Motor neuron (in vitro differentiated cells): ENCODE results near the gene CRYZ. TPM values are rescaled to one million over a fixed set of nuclear protein-coding genes. Genes with fewer than 3 reads are reported as not detected.
"Not testable (repeated sequence)": the region's sequence is repeated elsewhere in the genome, so short reads cannot be mapped to it uniquely, and the experiment has no call there.

ENCODE experiments used
- ATAC-seq, 8 experiments: fragments of 200-7000 bp; cut with Tn5 transposase; replicated peaks in 6 of 8; 2 replicates each; pipeline ENCODE4 v1.8.0; 2021; ENCODE audit warnings: mild to moderate bottlenecking in 8 of 8, moderate library complexity in 8 of 8
- H3K27ac ChIP-seq, 2 donors: fragments of 250-450 bp; sonication (Bioruptor Pico); 2 replicates each; pipeline ENCODE4 v1.9.0; 2021; ENCODE audit warnings: antibody characterized with exemption in 2 of 2, mild to moderate bottlenecking in 2 of 2, moderate library complexity in 1 of 2
- H3K4me1 ChIP-seq, 2 donors: fragments of 250-450 bp; sonication (Bioruptor Pico); replicated peaks in 1 of 2; 2 replicates each; pipeline ENCODE4 v1.6.1; 2021; ENCODE audit warnings: antibody characterized with exemption in 2 of 2, mild to moderate bottlenecking in 2 of 2, moderate library complexity in 1 of 2
- H3K4me3 ChIP-seq, 5 donors: fragments of 250-450 bp; sonication (Bioruptor Pico); 2 replicates each; pipeline ENCODE4 v1.9.0; 2021; ENCODE audit warnings: antibody characterized with exemption in 5 of 5, mild to moderate bottlenecking in 5 of 5, moderate library complexity in 4 of 5
- WGBS, 10 experiments: fragments of 450-650 bp; shearing (Covaris generic); methylation state at CpG; one replicate each; pipeline ENCODE4 v1.0.0; 2022; 5-methylcytosine and 5-hydroxymethylcytosine counted together
- in situ Hi-C, 9 experiments: fragments of 400-800 bp; cut with MboI; loops; one replicate each; pipeline ENCODE4 v1.15.0; 2021; ENCODE audit warnings: low sequenced_read_pairs in 9 of 9, low pct_unique_long_range_greater_than_20kb in 2 of 9; ENCODE audit not compliant: unreplicated experiment in 9 of 9
- total RNA-seq, 8 experiments: library from RNA; unstranded; fragments of 300-600 nt; gene quantifications; 2 replicates each; pipeline versions ENCODE4 v1.2.3 to v1.2.4, GENCODE V29; 2022

The CRYZ gene, protein sequence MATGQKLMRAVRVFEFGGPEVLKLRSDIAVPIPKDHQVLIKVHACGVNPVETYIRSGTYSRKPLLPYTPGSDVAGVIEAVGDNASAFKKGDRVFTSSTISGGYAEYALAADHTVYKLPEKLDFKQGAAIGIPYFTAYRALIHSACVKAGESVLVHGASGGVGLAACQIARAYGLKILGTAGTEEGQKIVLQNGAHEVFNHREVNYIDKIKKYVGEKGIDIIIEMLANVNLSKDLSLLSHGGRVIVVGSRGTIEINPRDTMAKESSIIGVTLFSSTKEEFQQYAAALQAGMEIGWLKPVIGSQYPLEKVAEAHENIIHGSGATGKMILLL
- 10 to 100 TPM; 14.7 to 31.2 (median 20.5) TPM for total RNA-seq

- H3K27ac ChIP-seq: peak within 1 kb of the TSS; percentile 84 to 89
- in situ Hi-C loops: no loop called here
- peaks cover 13 to 23% of the 10 kb centered on the region in 2 donors for H3K4me1 ChIP-seq
- H3K4me3 ChIP-seq: peak within 1 kb of the TSS; percentile 58 to 75 (median 65)
- peak; percentile 76 to 93 (median 82) for ATAC-seq
- WGBS, 10 experiments: 0 to 14% (median 2%) methylated on average over 1 to 30 of the region's 30 CpGs; no CpG with 5 or more reads in 1 of the 10 experiments
These were observed at the start of gene CRYZ, which contains the start of gene TYW3 for GRCh38 chr1:74732960-74733603. TSS of gene CRYZ (minus strand) at chr1:74733050. CDS start at chr1:74724821, 8,229 bp downstream. TSS of gene TYW3 (plus strand) at chr1:74733152. CDS start at chr1:74733245, 93 bp downstream.

GRCh38 chr1:74780594-74780993 is 47.7 kb upstream of the CRYZ start:
- peak in 3 of 8 experiments; percentile 26 to 57 (median 51) for ATAC-seq
- in situ Hi-C loops: loop anchor here in 1 of 9 experiments (25.0 kb wide), 1 partner anchor 857 kb away; no protein-coding TSS in a partner anchor
- Histone ChIP-seq H3K4me1 (no peaks in the 10 kb centered on the region), H3K27ac (no peak overlapping the region), H3K4me3 (no peak overlapping the region)
- 0 to 50% (median 9%) methylated on average over 1 to 2 of the region's 2 CpGs for WGBS, 10 experiments

DNA sequence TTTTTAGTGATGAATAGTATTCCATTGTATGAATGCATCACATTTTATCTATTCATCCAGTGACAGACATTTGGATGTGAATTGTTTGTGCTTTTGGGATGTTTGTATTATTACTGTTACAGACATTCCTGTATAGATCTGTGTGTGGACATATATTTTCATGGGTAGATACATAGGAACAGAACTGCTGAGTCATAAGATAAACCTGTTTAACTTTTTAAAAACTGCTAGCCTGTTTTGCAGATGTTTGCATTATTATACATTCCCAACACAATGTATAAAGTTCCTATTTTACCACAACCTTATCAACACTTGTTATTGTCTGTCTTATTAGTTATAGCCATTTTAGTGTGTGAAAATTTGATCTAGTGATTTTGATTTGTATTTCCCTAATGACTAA is 46.9 kb upstream of the CRYZ start:
- H3K4me3 ChIP-seq: no peak overlapping the region
- no peaks in the 10 kb centered on the region for H3K4me1 ChIP-seq
- in situ Hi-C loops: loop anchor here in 1 of 9 experiments (10.0 to 25.0 kb wide), 2 partner anchors 425 to 858 kb away; no protein-coding TSS in a partner anchor
- ATAC-seq: no peak
- no peak overlapping the region for H3K27ac ChIP-seq

DNA sequence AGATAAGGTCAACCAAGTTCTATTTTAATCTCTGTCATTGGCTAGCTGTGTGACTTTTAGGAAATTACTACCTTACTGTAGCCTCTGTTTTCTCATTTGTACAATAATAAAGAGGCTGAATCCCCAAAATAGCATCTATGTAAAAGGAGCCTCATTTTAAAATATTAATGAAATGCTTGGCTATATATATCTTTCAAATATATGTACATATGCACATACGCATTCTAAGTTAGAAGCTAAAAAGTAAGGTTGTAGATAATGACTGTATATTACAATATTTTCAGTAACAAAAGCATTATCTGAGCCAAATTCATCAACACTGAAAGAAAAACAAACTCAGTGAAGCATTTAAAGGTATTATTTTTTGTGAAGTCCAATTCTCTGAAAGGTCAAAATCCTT is 44.7 kb upstream of the CRYZ start:
- Histone ChIP-seq H3K4me3 (no peak overlapping the region), H3K27ac (no peak overlapping the region), H3K4me1 (no peaks in the 10 kb centered on the region)
- ATAC-seq: peak in 3 of 8 experiments; percentile 48 to 63 (median 54)
- in situ Hi-C loops: loop anchor here in 1 of 9 experiments (10.0 to 25.0 kb wide), 2 partner anchors 427 to 860 kb away; no protein-coding TSS in a partner anchor
- WGBS, 10 experiments: 0 to 100% (median 83%) methylated on average over 1 of the region's 1 CpG; no CpG with 5 or more reads in 1 of the 10 experiments

GRCh38 chr1:74775735-74776134 is 42.9 kb upstream of the CRYZ start:
- Histone ChIP-seq H3K4me1 (no peaks in the 10 kb centered on the region), H3K27ac (no peak overlapping the region), H3K4me3 (no peak overlapping the region)
- ATAC-seq: no peak
- WGBS, 10 experiments: 48 to 100% (median 89%) methylated on average over 1 to 2 of the region's 2 CpGs; no CpG with 5 or more reads in 2 of the 10 experiments
- in situ Hi-C loops: loop anchor here in 1 of 9 experiments (10.0 to 25.0 kb wide), 2 partner anchors 429 to 862 kb away; no protein-coding TSS in a partner anchor

GRCh38 chr1:74773582-74773981 is 40.7 kb upstream of the CRYZ start:
- Histone ChIP-seq H3K27ac (no peak overlapping the region), H3K4me3 (no peak overlapping the region), H3K4me1 (no peaks in the 10 kb centered on the region)
- ATAC-seq: peak in 5 of 8 experiments; percentile 94 to 99 (median 96)
- WGBS, 10 experiments: 42 to 94% (median 82%) methylated on average over 1 to 2 of the region's 2 CpGs
- in situ Hi-C loops: loop anchor here in 5 of 9 experiments (10.0 to 25.0 kb wide), 2 partner anchors 431 to 439 kb away; no protein-coding TSS in a partner anchor

DNA sequence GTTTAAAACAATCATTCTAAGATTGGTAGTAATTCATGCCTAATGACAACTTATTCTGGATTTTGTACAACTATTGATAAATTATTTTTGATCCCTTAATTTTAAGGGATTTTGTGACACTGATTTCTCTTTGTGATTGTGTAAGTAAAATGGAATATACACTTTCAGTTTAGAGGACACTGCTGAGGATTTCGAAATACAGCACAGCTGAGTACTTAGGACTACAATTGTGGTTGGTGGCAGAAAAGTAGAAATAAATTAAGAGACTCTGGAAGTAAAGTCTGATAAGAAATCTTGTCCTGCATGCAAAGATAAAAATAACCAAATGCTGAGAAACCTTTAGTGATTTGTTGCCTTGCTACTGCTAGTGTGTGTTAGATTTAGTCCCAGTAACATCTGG is 40.1 kb upstream of the CRYZ start:
- Histone ChIP-seq H3K4me1 (no peaks in the 10 kb centered on the region), H3K4me3 (no peak overlapping the region), H3K27ac (no peak overlapping the region)
- ATAC-seq: peak in 4 of 8 experiments; percentile 4 to 14 (median 8)
- 0 to 100% (median 22%) methylated on average over 1 of the region's 1 CpG; no CpG with 5 or more reads in 3 of the 10 experiments for WGBS, 10 experiments
- in situ Hi-C loops: loop anchor here in 5 of 9 experiments (10.0 to 25.0 kb wide), 2 partner anchors 432 to 439 kb away; no protein-coding TSS in a partner anchor

DNA sequence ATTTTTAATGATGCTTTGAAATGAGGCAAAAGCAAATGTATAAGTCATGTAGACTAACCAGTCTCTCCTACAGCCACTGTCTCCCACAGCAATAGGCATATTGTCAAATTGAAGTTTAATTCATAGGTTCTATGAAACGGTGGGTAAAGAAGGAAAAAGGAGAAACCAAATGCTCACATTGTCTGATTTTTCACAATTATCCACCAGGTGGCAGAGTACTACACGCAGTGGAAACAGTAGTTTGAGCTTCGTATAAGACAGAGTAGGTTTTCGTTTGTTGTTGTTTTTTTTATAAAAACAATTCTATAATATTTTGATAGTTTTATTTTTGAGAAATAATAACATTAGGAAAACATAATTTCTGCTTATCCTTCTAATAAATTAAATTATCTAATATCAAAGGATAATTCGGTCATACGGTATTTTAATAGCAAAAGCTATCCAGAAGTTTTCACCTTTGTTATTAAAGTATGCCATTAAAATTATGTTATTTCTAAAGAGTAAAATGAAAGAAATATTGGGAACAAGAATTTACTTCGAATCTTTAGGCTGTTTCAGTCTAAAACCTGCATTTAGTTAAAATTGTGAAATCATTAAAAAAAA is 39.2 kb upstream of the CRYZ start:
- H3K27ac ChIP-seq: no peak overlapping the region
- WGBS, 10 experiments: 0 to 39% (median 27%) methylated on average over 1 to 7 of the region's 7 CpGs
- ATAC-seq: peak; percentile 32 to 76 (median 58)
- in situ Hi-C loops: loop anchor here in 5 of 9 experiments (10.0 to 25.0 kb wide), 2 partner anchors 433 to 440 kb away; no protein-coding TSS in a partner anchor
- H3K4me1 ChIP-seq: no peaks in the 10 kb centered on the region
- no peak overlapping the region for H3K4me3 ChIP-seq

DNA sequence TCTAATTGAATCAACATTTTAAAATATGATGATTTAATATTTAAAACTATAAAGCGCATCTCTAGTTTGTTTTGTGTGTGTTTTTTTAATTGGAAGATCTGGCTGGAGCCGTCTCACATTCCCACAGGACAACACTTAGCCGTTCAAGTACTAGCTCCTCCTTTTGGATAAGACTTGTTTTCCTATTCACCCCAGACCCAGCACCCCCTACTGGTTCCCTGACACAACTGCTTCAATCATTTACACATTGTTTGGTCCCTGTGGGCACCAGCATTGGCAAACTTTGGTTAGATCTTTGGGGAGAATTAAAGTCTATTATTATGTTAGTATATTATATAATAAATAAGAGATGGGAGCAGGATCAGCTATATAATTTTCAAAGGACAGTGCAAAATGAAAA is 34.6 kb upstream of the CRYZ start:
- no peak overlapping the region for H3K27ac ChIP-seq
- 20 to 93% (median 73%) methylated on average over 1 to 3 of the region's 3 CpGs for WGBS, 10 experiments
- peak in 1 of 8 experiments; percentile 25 for ATAC-seq
- no peaks in the 10 kb centered on the region for H3K4me1 ChIP-seq
- in situ Hi-C loops: loop anchor here in 6 of 9 experiments (10.0 to 25.0 kb wide), 2 partner anchors 437 to 445 kb away; no protein-coding TSS in a partner anchor
- no peak overlapping the region for H3K4me3 ChIP-seq

- WGBS, 10 experiments: 57 to 100% (median 95%) methylated on average over 1 to 2 of the region's 2 CpGs; no CpG with 5 or more reads in 2 of the 10 experiments
- in situ Hi-C loops: loop anchor here in 6 of 9 experiments (10.0 to 25.0 kb wide), 2 partner anchors 438 to 446 kb away; no protein-coding TSS in a partner anchor
- no peak for ATAC-seq
These were observed 33.7 kb upstream of the CRYZ start for GRCh38 chr1:74766579-74766978.

DNA sequence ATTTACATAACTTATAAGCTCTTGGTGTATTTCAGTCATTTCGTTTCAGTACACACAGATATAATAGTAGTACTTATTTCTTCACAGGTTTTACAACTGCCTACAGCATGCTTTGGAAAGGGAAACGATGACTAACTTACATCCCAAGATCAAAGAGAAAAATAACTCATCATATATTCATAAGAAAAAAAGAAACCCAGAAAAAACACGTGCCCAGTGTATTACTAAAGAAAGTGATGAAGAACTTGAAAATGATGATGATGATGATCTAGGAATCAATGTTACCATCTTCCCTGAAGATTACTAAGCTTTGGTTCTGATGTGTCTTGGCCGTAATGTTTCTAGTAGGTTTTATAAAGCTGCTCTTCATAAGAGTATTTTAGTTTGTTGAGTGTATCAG is 31.0 kb upstream of the CRYZ start:
- H3K4me3 ChIP-seq: no peak overlapping the region
- WGBS, 10 experiments: 47 to 100% (median 91%) methylated on average over 1 to 4 of the region's 4 CpGs
- no peak for ATAC-seq
- in situ Hi-C loops: loop anchor here in 6 of 9 experiments (10.0 to 25.0 kb wide), 2 partner anchors 441 to 448 kb away; no protein-coding TSS in a partner anchor
- no peaks in the 10 kb centered on the region for H3K4me1 ChIP-seq
- H3K27ac ChIP-seq: no peak overlapping the region

More at GRCh38 chr1:74766579-74766978, 33.7 kb upstream of the CRYZ start:
- no peaks in the 10 kb centered on the region for H3K4me1 ChIP-seq
- H3K4me3 ChIP-seq: no peak overlapping the region
- no peak overlapping the region for H3K27ac ChIP-seq

- in situ Hi-C loops: loop anchor here in 4 of 9 experiments (25.0 kb wide), 1 partner anchor 456 kb away; no protein-coding TSS in a partner anchor
- not testable (repeated sequence) for ATAC-seq
These were observed 23.8 kb upstream of the CRYZ start for GRCh38 chr1:74756650-74757049.

More at GRCh38 chr1:74756650-74757049, 23.8 kb upstream of the CRYZ start:
- not testable (repeated sequence) for H3K4me1 ChIP-seq, H3K4me3 ChIP-seq, H3K27ac ChIP-seq
- WGBS, 10 experiments: 80 to 100% (median 100%) methylated on average over 1 to 2 of the region's 2 CpGs; no CpG with 5 or more reads in 4 of the 10 experiments
